ENCODE data around the gene RNPS1.
A peak's percentile ranks its signal among the peaks of the same experiment; 100 is the strongest.
"Not testable (repeated sequence)": the region's sequence is repeated elsewhere in the genome, so short reads cannot be mapped to it uniquely, and the experiment has no call there.

RNPS1 gene

DNA sequence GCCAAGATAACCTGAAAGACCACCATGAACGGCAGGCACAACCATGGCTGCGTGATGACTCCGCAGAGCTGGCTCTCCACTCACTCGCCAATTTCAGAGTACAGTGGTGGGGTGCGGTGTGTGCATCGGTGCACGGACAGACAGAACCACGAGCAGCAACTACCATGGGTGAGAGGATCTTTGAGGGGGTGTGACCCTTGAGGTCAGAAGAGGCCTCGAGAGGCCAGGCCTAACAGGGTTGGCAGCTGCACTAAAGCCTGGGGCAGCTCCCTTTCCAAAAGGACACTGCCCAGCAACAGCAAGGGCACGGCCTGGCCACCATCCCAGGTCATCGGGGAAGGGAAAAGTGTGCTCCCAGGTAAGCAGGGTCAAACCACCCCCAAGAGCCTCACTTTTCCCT lies 14.6 kb downstream of the RNPS1 start:
- DNase-seq, result no peak

DNA sequence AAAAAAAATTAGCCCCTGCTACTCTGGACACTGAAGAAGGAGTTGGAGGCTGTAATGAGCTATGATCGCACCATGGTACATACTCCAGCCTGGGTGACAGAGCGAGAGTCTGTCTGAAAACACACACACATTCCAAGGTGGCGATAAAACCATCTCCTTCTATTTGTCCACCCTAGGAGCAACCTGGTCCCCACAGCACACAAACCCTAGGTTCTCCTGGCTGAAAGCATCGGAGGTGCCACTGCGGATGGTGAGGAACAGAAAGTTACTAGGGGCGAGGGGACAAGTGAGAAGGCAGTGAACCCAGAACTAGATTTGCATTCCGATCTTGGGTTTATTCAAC lies 15.1 kb downstream of the RNPS1 start:
- DNase-seq, result no peak

GRCh38 chr16:2251296-2252111 lies 16.4 kb downstream of the RNPS1 start, which contains the start of gene ECI1:
Gene ECI1 (minus strand): TSS chr16:2251587. CDS start chr16:2251566, 21 bp downstream.
- peak; percentile 84 for DNase-seq

- DNase-seq, result peak; percentile 50
These were observed 17.2 kb downstream of the RNPS1 start for GRCh38 chr16:2250652-2251295.

DNA sequence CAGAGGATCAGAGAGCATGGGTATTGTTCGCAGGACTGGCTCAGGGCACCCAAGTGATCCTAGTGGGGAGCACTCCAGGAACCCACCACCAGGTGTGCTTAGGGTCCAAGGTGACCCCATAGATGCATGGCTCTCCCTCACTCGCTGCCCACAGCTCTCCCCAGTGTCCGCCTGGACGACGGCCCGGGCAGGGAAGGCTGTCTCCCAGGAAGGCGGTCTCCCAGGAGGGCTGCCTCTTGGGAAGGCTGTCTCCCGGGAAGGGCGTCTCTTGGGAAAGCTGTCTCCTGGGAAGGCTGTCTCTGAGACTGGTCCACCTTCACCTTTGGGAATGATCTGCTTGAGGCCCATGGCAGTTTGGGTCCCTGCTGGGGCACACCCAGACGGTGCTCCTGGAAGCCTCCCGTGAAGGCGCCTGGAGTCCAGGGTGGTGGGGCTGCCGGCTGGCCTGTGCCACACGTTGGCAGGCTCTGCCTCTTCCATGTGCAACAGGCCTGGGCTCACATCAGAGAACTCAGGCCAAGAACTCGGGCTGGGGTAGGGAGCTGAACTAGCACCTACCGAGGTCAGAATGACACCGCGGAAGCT lies 21.5 kb downstream of the RNPS1 start:
- DNase-seq, result no peak

- DNase-seq, result no peak
These were observed 22.8 kb downstream of the RNPS1 start for GRCh38 chr16:2244926-2245795.

- no peak for DNase-seq
These were observed 23.6 kb downstream of the RNPS1 start for GRCh38 chr16:2244301-2244700.

- DNase-seq, result no peak
These were observed 24.1 kb downstream of the RNPS1 start for GRCh38 chr16:2243781-2244180.

DNA sequence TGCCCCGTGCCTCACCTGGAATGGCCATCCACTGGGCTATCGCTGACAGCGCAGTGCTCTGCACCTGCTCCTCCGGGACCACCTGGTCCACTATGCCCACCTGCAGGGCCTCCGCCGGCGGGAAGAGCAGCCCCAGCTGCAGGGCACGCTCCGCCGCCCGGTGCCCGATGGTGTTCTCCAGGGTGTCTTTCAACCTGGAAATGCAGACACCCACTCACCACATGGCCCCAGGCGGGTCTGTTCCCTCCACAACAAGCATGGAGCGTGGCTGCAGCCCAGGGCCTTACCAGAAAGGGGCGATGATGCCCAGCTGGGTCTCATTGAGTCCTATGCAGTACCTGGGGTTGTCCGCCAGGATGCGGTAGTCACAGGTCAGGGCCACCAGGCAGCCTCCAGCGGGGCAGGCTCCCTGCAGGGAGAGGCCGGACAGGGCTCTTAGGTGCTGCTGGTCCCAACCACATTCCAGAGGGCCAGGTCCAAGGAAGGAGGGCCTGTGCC lies 24.8 kb downstream of the RNPS1 start:
- DNase-seq, result no peak

DNA sequence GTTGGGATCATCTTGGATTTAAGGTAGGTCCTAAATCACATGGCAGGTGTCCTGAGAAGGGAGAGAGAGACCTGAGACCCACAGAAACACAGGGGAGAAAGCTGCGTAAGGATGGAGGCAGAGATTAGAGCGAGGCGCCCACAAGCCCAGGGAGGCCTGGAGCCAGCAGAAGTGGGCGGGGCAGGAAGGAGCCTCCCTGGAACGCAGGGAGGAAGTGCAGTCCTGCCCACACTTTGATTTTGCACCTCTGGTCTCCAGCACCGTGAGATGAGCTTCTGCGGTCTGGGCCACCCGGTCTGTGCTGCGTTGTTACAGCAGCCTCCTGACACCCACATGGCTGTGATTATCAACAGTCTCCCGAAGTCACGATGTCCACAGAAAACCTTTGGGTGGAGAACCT lies 25.3 kb downstream of the RNPS1 start:
- DNase-seq, result no peak

- DNase-seq, result not testable (repeated sequence)
These were observed 27.6 kb downstream of the RNPS1 start for GRCh38 chr16:2240331-2240730.

- no peak for DNase-seq
These were observed 28.9 kb downstream of the RNPS1 start for GRCh38 chr16:2238838-2239675.

DNA sequence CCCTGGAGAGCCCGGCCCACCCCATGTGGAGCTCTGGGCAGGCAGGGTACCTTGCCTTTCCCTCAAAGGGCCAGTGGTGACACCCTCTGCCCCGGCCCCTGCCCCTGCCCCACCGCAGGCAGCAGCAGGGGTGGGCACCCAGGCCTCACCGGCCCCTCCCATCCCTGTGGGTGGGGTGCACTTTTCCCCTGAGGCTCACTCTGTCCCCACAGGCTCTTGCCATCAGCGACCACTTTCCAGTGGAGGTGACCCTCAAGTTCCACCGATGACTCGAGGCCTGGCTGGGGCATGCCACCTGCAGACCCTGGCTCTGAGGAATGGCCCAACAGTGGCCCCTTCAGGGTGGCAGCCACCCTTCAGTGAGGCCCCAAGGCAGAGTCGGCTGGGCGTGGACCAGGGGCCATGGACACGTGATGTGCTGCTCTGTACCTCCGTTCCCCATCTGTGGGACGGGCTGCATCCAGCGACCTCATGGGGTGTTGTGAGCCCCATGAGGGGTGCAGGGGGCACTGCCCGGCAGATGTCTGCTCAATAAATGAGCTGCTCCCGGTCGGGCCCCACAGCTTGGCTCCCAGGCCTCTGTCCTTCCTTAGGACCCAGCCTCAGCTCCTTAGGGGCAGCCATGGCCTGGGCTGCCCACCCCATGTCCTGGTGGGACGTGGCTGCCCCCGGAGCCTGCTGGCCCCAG lies 29.6 kb downstream of the RNPS1 start:
- DNase-seq, result no peak

DNA sequence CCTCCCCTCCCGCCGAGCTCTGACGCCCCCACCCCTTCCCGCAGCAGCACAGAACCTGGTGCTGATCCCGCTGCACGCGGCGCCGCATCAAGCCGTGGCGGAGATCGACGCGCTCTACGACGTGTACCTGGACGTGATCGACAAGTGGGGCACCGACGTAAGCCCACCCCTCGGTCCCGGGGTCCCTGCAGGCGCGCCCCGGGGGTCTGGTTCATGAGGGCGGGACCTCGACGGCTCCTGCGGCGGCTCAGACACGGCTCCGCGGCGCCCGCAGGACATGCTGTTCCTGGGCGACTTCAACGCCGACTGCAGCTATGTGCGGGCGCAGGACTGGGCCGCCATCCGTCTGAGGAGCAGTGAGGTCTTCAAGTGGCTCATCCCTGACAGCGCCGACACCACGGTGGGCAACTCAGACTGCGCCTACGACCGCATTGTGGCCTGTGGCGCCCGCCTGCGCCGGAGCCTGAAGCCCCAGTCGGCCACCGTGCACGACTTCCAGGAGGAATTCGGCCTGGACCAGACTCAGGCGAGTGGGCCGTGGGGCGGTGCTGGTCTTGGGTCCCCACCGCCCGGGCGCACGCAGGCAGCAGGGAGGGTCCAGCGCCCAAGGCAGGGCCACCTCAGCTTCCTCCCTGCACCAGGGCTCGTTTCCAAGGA lies 30.3 kb downstream of the RNPS1 start:
- DNase-seq, result no peak

GRCh38 chr16:2237102-2237482 lies 30.8 kb downstream of the RNPS1 start:
- DNase-seq, result no peak

- no peak for DNase-seq
These were observed 31.4 kb downstream of the RNPS1 start, which contains the start of gene DNASE1L2 for GRCh38 chr16:2236337-2237101. Gene DNASE1L2 (plus strand): TSS chr16:2236444. CDS start chr16:2236817, 373 bp downstream.

DNA sequence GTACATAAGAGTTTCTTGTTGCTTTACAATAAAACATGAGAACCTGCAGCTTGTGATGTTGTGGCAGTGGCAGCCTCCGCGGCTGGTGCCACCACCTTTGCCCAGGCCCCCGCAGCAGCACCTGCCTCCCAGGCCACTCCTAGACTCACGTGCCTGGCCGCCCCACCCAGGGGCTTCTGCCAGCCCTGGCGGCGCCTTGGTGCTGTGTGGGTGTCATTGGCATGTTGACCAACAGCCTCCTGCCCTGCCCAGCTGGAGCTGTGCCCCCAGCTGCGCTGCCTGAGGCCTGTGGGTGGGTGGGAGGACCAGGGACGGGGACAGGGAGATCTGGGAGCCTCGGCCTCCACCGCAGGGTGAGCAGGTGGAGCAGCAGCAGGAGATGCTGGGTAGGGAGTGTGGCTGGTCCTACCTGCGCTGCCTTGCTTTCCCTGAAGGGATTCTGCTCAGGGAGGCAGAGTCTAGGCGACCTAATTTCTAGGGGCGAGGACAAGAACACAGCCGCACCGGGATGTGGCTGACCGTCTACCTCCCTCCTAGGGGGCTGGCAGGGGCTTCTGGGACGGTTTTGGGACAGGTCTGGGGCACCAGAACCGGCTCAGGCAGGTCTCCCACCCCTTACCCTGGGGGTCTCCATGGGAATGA lies 32.1 kb downstream of the RNPS1 start:
- DNase-seq, result no peak

DNA sequence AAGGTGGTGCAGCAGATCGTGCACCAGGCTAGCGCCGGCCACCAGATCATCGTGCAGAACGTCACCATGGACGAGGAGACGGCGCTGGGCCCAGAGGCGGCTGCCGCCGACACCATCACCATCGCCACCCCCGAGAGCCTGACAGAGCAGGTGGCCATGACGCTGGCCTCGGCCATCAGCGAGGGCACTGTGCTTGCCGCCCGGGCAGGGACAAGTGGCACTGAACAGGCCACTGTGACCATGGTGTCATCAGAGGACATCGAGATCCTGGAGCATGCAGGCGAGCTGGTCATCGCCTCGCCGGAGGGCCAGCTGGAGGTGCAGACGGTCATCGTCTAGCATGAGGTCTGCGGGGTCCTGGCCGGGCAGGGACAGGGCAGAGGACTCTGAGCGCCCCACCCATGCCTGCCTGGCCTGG lies 32.7 kb downstream of the RNPS1 start:
- no peak for DNase-seq

DNA sequence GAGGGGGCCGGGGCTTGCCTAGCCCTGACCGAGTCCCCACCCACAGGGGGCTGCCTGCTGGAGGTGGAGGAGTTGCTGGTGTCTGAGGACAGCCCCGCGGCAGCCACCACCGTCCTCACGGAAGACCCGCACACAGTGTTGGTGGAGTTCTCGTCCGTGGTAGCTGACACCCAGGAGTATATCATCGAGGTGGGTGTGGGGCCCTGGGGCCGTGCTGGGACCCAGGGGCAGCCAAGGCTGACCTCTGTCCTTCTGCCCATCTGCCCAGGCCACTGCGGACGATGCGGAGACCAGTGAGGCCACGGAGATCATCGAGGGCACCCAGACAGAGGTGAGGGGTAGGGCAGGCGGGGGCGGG lies 33.1 kb downstream of the RNPS1 start:
- DNase-seq, result no peak
